ENCODE measurements around the gene OR6J1. TPM values are rescaled to one million over a fixed set of nuclear protein-coding genes. Genes with fewer than 3 reads are reported as not detected.

Gene OR6J1
- total and polyA plus RNA-seq, 9 of the 15 experiments (the other 6 are each of a cell fraction or from before 2014, with no cell fraction given), result not detected

- TF ChIP-seq GATAD2B (IDR thresholded peaks at IDR 0.05; ENCODE audit: borderline replicate concordance) (no peak), ELF4 (CRISPR knock-in tag; IDR thresholded peaks at IDR 0.05) (no peak), ZNF76 (CRISPR knock-in tag; IDR thresholded peaks at IDR 0.05; ENCODE audit: borderline replicate concordance) (no peak), MYC (IDR thresholded peaks at IDR 0.05; ENCODE audit: low read depth, low read length) (no peak), MYC (CRISPR knock-in tag; IDR thresholded peaks at IDR 0.05; ENCODE audit: borderline replicate concordance, low read depth) (no peak)
Measured at GRCh38 chr14:22671622-22672021, 27.5 kb upstream of the OR6J1 start (continued).

GRCh38 chr14:22668863-22669262 lies 24.7 kb upstream of the OR6J1 start:
- Histone ChIP-seq H3K4me3 (no peak overlapping the region), H3K9me3 (replicated peaks; ENCODE audit: control insufficient read depth, insufficient read depth, low read depth, low read length) (no peaks in the 10 kb centered on the region), H3K27me3 (ENCODE audit: control insufficient read depth in 2 of 2, insufficient read depth in 2 of 2, low read length in 2 of 2) (no peaks in the 10 kb centered on the region), H3K27ac (ENCODE audit: extremely low read depth, low read depth, low read length) (no peak overlapping the region), H3K79me2 (ENCODE audit: control insufficient read depth, insufficient read depth, low read length) (no peaks in the 10 kb centered on the region), H3K9ac (ENCODE audit: insufficient read depth in 1 of 2, low read depth in 2 of 2, low read length in 2 of 2) (no peak overlapping the region), H4K20me1 (replicated peaks; ENCODE audit: control insufficient read depth, insufficient read depth, low read length) (no peaks in the 10 kb centered on the region), H3K4me1 (replicated peaks in 1 of 2; ENCODE audit: control insufficient read depth in 2 of 2, insufficient read depth in 2 of 2, low read length in 2 of 2) (peaks cover 0 to 8% of the 10 kb centered on the region in 2 experiments; a peak in 2 of 5 replicates), H3K36me3 (ENCODE audit: control insufficient read depth, insufficient read depth, low read length) (no peaks in the 10 kb centered on the region), H3K4me2 (ENCODE audit: insufficient read depth, low read length) (no peak overlapping the region), H2AFZ (ENCODE audit: low read depth, low read length) (no peak overlapping the region), H3K9me1 (ENCODE audit: control insufficient read depth, insufficient read depth, low read length) (no peaks in the 10 kb centered on the region)
- CTCF ChIA-PET (ENCODE audit: low intra/inter-chr PET ratio), result no interaction called here
- no peak for DNase-seq (ENCODE audit: extremely low read depth in 1 of 4, low spot score in 3 of 4)
- POLR2A ChIA-PET, result interaction anchor here (0.6 kb wide), 1 partner anchor 29 kb away, joined by 3 read pairs; no protein-coding TSS in a partner anchor
- BruUV-seq (replicated peaks), result no TSS peak
- TF ChIP-seq ZNF395 (CRISPR knock-in tag; IDR thresholded peaks at IDR 0.05) (no peak), ZNF449 (CRISPR knock-in tag; IDR thresholded peaks at IDR 0.05) (no peak), ZNF217 (CRISPR knock-in tag; IDR thresholded peaks at IDR 0.05) (no peak)
- WGBS (ENCODE audit: insufficient coverage, low coverage, missing lambda C conversion rate), result 60% methylated on average over 1 of the region's 1 CpG
- no peak for FAIRE-seq
- intact Hi-C loops (cut with micrococcal nuclease), result no loop called here
- ATAC-seq, result no peak
- in situ Hi-C loops (cut with MboI), result no loop called here
